T-helper 2 cell treated with Interferon-gamma antibody and Interleukin-4, amounts not matched to agents 5 μg/mL and 100 μg/mL, for 36 hours (primary cell): ENCODE results near the gene LPXN.

ENCODE experiments used
- DNase-seq: peaks from one replicate; pipeline ENCODE4 v3.0.0; 2021; ENCODE audit warnings: low spot score
- H3K27ac Mint-ChIP-seq: one replicate; pipeline ENCODE4 v1.8.0; 2021; ENCODE audit warnings: mild to moderate bottlenecking, mixed read lengths
- H3K27me3 Mint-ChIP-seq: one replicate; pipeline ENCODE4 v1.8.0; 2021; ENCODE audit warnings: low read depth, mixed read lengths
- H3K36me3 Mint-ChIP-seq: one replicate; pipeline ENCODE4 v1.8.0; 2021; ENCODE audit warnings: low read depth, mixed read lengths
- H3K4me1 Mint-ChIP-seq: one replicate; pipeline ENCODE4 v1.8.0; 2021; ENCODE audit warnings: low read depth, mixed read lengths
- H3K4me3 Mint-ChIP-seq: one replicate; pipeline ENCODE4 v1.8.0; 2022; ENCODE audit warnings: mild to moderate bottlenecking, moderate library complexity, mixed read lengths
- H3K9me3 Mint-ChIP-seq: one replicate; pipeline ENCODE4 v1.8.0; 2021; ENCODE audit warnings: mixed read lengths

Gene LPXN

DNA sequence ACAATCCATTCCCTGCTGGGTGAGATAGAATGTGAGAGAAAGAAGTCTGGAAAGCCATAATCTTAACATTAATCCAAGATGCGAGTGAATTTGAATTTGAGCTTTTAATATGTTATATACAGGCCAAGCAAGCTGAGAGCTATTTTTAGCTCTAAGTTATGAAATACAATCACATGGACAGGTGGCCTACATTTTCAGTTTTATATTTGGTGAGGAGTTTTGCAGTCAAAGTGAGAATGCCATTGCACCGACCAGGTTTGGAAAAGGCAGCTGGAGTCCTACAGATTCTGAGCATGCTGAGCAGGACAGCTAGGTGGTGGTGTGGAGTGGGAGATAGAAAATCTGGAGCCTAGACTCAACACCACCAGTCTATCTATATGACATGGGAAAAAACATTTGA, 79.8 kb downstream of the LPXN start:
- H3K9me3 Mint-ChIP-seq, result no peaks in the 10 kb centered on the region
- no peak overlapping the region for H3K27ac Mint-ChIP-seq
- H3K4me1 Mint-ChIP-seq, result peaks cover 10% of the 10 kb centered on the region
- no peak for DNase-seq
- no peaks in the 10 kb centered on the region for H3K36me3 Mint-ChIP-seq
- no peak overlapping the region for H3K4me3 Mint-ChIP-seq
- H3K27me3 Mint-ChIP-seq, result no peaks in the 10 kb centered on the region

- no peaks in the 10 kb centered on the region for H3K9me3 Mint-ChIP-seq
- H3K27me3 Mint-ChIP-seq, result no peaks in the 10 kb centered on the region
- no peak overlapping the region for H3K27ac Mint-ChIP-seq
- no peak overlapping the region for H3K4me3 Mint-ChIP-seq
- no peaks in the 10 kb centered on the region for H3K36me3 Mint-ChIP-seq
- H3K4me1 Mint-ChIP-seq, result peaks cover 10% of the 10 kb centered on the region
- no peak for DNase-seq
Observed at GRCh38 chr11:58494101-58494500, 81.6 kb downstream of the LPXN start.

- Mint-ChIP-seq H3K4me3 (no peak overlapping the region), H3K27me3 (no peaks in the 10 kb centered on the region), H3K27ac (no peak overlapping the region), H3K36me3 (no peaks in the 10 kb centered on the region), H3K9me3 (no peaks in the 10 kb centered on the region), H3K4me1 (peaks cover 6% of the 10 kb centered on the region)
- no peak for DNase-seq
Observed at GRCh38 chr11:58493676-58494075, 82.0 kb downstream of the LPXN start.

GRCh38 chr11:58490827-58491226, 84.8 kb downstream of the LPXN start:
- H3K4me1 Mint-ChIP-seq, result no peaks in the 10 kb centered on the region
- DNase-seq, result no peak
- no peak overlapping the region for H3K27ac Mint-ChIP-seq
- H3K36me3 Mint-ChIP-seq, result no peaks in the 10 kb centered on the region
- no peaks in the 10 kb centered on the region for H3K9me3 Mint-ChIP-seq
- H3K4me3 Mint-ChIP-seq, result no peak overlapping the region
- no peaks in the 10 kb centered on the region for H3K27me3 Mint-ChIP-seq

DNA sequence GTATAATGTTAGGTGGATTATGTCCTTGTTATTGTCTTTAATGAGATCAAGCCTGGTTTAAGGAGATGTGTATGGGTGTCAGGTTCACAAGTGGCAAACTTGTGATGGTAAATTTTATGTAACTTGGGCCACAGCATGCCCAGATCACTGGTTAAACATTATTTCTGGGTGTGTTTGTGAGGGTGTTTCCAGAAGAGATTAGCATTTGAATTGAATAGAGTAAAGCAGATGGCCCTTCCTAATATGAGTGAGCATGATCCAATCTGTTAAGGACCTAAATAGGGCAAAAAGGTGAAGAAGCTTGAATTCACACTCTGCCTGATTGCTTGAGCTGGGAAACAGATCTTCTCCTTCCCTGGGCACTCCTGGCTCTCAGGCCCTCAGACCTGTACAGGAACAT, 88.5 kb downstream of the LPXN start:
- no peak for DNase-seq
- H3K27ac Mint-ChIP-seq, result no peak overlapping the region
- H3K4me3 Mint-ChIP-seq, result no peak overlapping the region
- H3K9me3 Mint-ChIP-seq, result no peaks in the 10 kb centered on the region
- no peaks in the 10 kb centered on the region for H3K27me3 Mint-ChIP-seq
- no peaks in the 10 kb centered on the region for H3K36me3 Mint-ChIP-seq
- no peaks in the 10 kb centered on the region for H3K4me1 Mint-ChIP-seq

DNA sequence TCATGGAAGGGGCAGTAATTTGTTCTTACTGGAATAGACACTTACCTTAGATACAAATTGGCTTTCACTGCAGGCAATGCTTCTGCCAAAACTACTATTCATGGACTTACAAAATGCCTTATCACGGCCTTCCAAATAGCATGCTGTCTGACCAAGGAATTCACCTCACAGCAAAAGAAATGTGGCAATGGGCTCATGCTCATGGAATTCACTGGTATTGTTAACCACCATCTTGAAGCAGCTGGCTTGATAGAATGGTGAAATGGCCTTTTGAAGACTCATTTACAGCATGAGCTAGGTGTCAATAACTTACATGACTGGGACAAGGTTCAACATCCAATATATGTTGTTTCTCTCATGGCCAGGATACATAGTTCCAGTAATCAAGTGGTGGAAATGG, 89.7 kb downstream of the LPXN start:
- no peaks in the 10 kb centered on the region for H3K4me1 Mint-ChIP-seq
- no peaks in the 10 kb centered on the region for H3K36me3 Mint-ChIP-seq

More for the DNA sequence above, 89.7 kb downstream of the LPXN start:
- no peak overlapping the region for H3K4me3 Mint-ChIP-seq
- no peak overlapping the region for H3K27ac Mint-ChIP-seq
- H3K27me3 Mint-ChIP-seq, result no peaks in the 10 kb centered on the region
- no peaks in the 10 kb centered on the region for H3K9me3 Mint-ChIP-seq
- DNase-seq, result no peak
